Right kidney (tissue), 1 donor: ENCODE measurements around the gene CDH1.

Experiments used
- DNase-seq: peaks from one replicate; pipeline ENCODE4 v3.0.0-alpha.2; 2016

The CDH1 gene

GRCh38 chr16:68851601-68852000 lies 114.5 kb downstream of the CDH1 start:
- no peak for DNase-seq

- DNase-seq = no peak
These were observed 120.4 kb downstream of the CDH1 start for GRCh38 chr16:68857479-68857878.

DNA sequence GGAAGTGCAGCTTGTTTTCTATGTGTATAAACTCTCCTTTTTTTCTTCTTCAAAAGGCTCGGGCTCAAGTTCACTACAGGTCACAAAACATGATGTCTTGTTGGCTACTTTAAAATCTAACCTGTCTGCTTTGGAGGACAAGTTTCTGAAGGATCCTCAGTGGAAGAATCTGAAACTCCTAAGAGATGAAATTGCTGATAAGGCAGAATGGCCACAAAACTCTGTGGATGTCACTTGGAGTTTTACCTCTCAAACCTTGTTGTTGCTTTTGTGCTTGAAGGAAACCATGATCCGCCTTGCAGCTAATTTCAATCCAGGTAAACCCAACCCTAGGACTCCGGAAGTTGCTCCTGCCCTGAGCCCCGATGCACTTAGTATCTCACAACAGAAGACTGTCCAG lies 122.7 kb downstream of the CDH1 start:
- DNase-seq = no peak

DNA sequence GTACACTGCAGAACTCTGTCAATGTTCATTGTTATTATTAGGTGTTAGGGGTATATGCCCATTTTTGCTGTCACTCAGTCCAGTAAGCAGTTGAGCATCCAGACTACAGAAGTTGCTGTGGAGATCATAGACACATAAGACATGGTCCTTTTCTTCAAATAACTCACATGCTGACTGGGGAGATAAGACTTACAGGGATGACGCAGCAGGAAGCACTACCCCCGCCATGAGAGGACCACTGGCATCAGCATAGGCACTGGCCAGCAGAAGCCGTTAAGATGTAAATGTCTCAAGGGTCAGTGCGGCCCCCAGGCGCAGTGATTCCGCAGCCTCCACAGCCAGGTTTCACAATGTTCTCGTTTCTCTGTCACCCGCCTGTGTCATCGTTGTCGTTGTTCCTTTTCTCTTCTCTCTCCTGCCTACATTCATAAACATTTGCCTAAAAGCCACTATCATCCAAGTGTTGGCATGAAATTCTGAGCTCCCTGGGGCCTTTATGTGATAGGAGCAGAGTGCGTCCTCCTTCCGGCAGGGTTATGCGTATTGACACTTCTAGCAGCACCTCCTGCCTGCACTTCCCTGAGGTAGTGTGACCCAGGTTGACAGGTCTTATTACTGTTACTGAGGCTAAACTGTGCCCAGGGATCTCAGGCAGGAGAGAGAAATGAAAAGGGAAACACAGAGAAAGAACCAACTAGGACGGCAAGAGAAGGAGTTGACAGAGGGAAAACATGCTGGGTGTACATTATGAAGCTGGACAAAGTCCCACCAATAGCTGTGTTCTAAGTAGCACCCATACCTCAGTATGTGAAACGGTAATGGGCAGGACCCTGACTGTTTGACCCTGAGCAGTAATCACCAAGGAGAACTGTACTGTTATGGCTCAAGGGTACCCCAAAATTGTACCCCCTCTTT lies 124.1 kb downstream of the CDH1 start:
- DNase-seq = no peak

DNA sequence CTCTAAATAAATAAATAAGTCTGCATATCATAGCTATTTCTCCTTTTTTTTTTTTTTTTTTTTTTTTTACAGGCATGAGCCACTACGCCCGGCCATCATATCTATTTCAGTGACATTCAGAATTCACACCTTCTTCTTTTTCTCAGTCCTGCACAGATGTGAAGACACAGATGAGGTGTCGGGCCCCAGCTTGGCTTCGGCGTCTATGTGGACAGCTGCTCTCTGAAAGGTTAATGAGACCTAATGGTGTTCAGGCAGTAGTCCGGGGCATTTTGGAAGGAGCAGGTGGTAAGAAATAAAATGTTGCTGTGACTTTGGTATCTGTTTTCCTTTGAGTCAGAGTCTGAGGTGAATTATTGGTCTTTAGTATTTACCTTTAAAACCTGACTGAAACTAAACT lies 129.8 kb downstream of the CDH1 start:
- no peak for DNase-seq

DNA sequence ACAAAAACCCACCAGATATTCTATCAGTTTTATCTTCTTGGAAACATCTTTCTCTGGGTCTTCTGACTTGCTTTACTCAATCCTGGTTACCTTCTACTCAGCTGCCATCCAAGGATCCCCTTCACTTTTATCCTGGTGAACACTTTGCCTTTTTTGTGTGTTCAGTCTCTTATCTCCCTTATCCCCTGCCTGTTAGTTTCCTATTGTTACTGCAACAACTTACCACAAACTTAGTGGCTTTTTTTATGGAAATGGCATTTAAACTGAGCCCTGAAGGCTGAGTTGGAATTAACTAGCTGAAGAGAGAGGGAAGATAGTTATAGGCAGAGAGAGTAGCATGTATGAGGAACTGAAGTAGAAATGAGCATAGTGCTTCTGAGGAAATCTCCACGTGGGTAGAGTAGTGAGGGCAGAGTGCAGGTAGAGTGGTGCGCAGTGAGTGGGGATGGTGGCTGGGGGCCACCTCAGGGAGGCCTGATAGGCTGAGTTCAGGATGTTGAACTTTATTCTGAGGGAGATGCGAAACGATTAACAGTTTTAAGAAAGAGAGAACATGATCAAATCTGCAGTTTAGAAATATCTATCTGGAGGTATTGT lies 132.5 kb downstream of the CDH1 start:
- DNase-seq = no peak

- no peak for DNase-seq
These were observed 136.8 kb downstream of the CDH1 start for GRCh38 chr16:68873635-68874471.

- no peak for DNase-seq
These were observed 138.8 kb downstream of the CDH1 start for GRCh38 chr16:68875871-68876270.

GRCh38 chr16:68883685-68884084 lies 146.6 kb downstream of the CDH1 start:
- no peak for DNase-seq

DNA sequence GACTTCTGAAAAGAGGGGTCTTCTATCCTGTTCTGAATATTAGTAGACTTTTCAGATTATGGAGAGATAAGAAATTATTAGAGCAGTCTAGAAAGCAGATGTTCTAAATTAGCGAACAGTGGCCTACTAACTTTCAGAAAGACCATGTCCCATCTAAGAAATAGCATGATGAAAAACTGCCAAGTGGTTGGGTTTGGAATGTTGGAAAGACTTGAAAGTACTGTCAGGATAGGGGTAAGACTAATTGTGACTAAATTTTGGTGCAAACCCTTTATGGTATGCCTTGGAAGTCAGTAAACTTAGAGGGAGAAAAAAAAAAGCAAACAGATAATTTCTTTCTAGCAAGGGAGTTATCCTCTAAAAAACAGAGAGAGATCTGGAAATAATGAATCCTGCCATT lies 147.3 kb downstream of the CDH1 start:
- DNase-seq = no peak
